CD14-positive monocyte (primary cell): Measurements from ENCODE around the gene NUP62CL. TPM values are rescaled to one million over a fixed set of nuclear protein-coding genes. Genes with fewer than 3 reads are reported as not detected.

ENCODE experiments used
- DNase-seq, 3 donors: peaks; one replicate each; pipeline ENCODE4 v3.0.0-alpha.2; 2011 to 2022
- H2AFZ ChIP-seq: 2 replicates; pipeline ENCODE4 v1.6.0; 2012; ENCODE audit warnings: mild to moderate bottlenecking, low read depth, low read length, inconsistent platforms; ENCODE audit not compliant: insufficient read depth, poor library complexity, severe bottlenecking
- H3K27ac ChIP-seq, 2 donors: 1 replicate in 1 of 2; 2 replicates in 1 of 2; pipeline ENCODE4 v1.5.1; 2012 to 2013; ENCODE audit warnings: low read length in 2 of 2, control low read depth in 1 of 2, inconsistent platforms in 1 of 2, low read depth in 1 of 2, mild to moderate bottlenecking in 1 of 2
- H3K27me3 ChIP-seq, 2 donors: one replicate each; pipeline versions ENCODE4 v1.6.0 to v1.6.1; 2011 to 2013; ENCODE audit warnings: low read length in 2 of 2; ENCODE audit not compliant: control insufficient read depth in 2 of 2, insufficient read depth in 2 of 2
- H3K36me3 ChIP-seq, 2 donors: replicated peaks in 1 of 2; 1 replicate in 1 of 2; 2 replicates in 1 of 2; pipeline versions ENCODE4 v1.5.1 to v1.6.1; 2012 to 2013; ENCODE audit warnings: low read length in 2 of 2, control low read depth in 1 of 2, inconsistent platforms in 1 of 2, mild to moderate bottlenecking in 1 of 2; ENCODE audit not compliant: insufficient read depth in 2 of 2, control insufficient read depth in 1 of 2
- H3K4me1 ChIP-seq, 2 donors: 1 replicate in 1 of 2; 2 replicates in 1 of 2; pipeline versions ENCODE4 v1.5.1 to v1.6.1; 2012 to 2013; ENCODE audit warnings: low read length in 2 of 2, control low read depth in 1 of 2, inconsistent platforms in 1 of 2, mild to moderate bottlenecking in 1 of 2, moderate library complexity in 1 of 2; ENCODE audit not compliant: insufficient read depth in 2 of 2, control insufficient read depth in 1 of 2
- H3K4me2 ChIP-seq: replicated peaks from 2 replicates; pipeline ENCODE3; 2012; ENCODE audit warnings: low read length, moderate library complexity, mild to moderate bottlenecking; ENCODE audit not compliant: poor library complexity, severe bottlenecking; ENCODE audit errors: extremely low read depth
- H3K4me3 ChIP-seq, 3 experiments: fragments of 200-600 bp in 1 of 3; sonication (generic) in 1 of 3; replicated peaks in 1 of 3; 1 replicate in 2 of 3; 2 replicates in 1 of 3; pipeline ENCODE4 v1.5.1; 2011 to 2013; ENCODE audit warnings: low read length in 3 of 3, mild to moderate bottlenecking in 3 of 3, control low read depth in 2 of 3, low read depth in 2 of 3, inconsistent platforms in 1 of 3, moderate library complexity in 1 of 3
- H3K79me2 ChIP-seq: 2 replicates; pipeline ENCODE4 v1.6.0; 2012; ENCODE audit warnings: mild to moderate bottlenecking, control low read depth, inconsistent platforms, low read length, moderate library complexity; ENCODE audit not compliant: insufficient read depth
- H3K9ac ChIP-seq: 2 replicates; pipeline ENCODE4 v1.6.0; 2017; ENCODE audit warnings: low read length, mild to moderate bottlenecking; ENCODE audit not compliant: insufficient read depth, poor library complexity, severe bottlenecking
- H3K9me3 ChIP-seq, 2 donors: replicated peaks in 1 of 2; 1 replicate in 1 of 2; 2 replicates in 1 of 2; pipeline versions ENCODE4 v1.5.1 to v1.6.1; 2012 to 2013; ENCODE audit warnings: low read length in 2 of 2, control low read depth in 1 of 2; ENCODE audit not compliant: control insufficient read depth in 1 of 2, insufficient read depth in 1 of 2
- H4K20me1 ChIP-seq: 2 replicates; pipeline ENCODE4 v1.6.0; 2012; ENCODE audit warnings: mild to moderate bottlenecking, low read length, control low read depth, moderate library complexity; ENCODE audit not compliant: insufficient read depth
- H3K27ac Mint-ChIP-seq, 7 donors: one replicate each; pipeline ENCODE4 v1.8.0; 2020; ENCODE audit warnings: mild to moderate bottlenecking in 7 of 7, mixed read lengths in 7 of 7, moderate library complexity in 6 of 7, inconsistent platforms in 2 of 7
- H3K27me3 Mint-ChIP-seq, 3 donors: one replicate each; pipeline ENCODE4 v1.8.0; 2021 to 2022; ENCODE audit warnings: low read depth in 3 of 3, mild to moderate bottlenecking in 3 of 3, mixed read lengths in 3 of 3, moderate library complexity in 3 of 3, inconsistent platforms in 1 of 3
- H3K36me3 Mint-ChIP-seq, 2 donors: one replicate each; pipeline ENCODE4 v1.8.0; 2020; ENCODE audit warnings: mixed read lengths in 2 of 2, inconsistent platforms in 1 of 2, mild to moderate bottlenecking in 1 of 2
- H3K4me1 Mint-ChIP-seq: one replicate; pipeline ENCODE4 v1.8.0; 2020; ENCODE audit warnings: mild to moderate bottlenecking, mixed read lengths
- H3K4me3 Mint-ChIP-seq, 2 donors: one replicate each; pipeline ENCODE4 v1.8.0; 2020; ENCODE audit warnings: mild to moderate bottlenecking in 2 of 2, mixed read lengths in 2 of 2, moderate library complexity in 1 of 2
- H3K9me3 Mint-ChIP-seq, 7 donors: one replicate each; pipeline ENCODE4 v1.8.0; 2020 to 2022; ENCODE audit warnings: mixed read lengths in 7 of 7, mild to moderate bottlenecking in 6 of 7, moderate library complexity in 6 of 7, inconsistent platforms in 2 of 7
- CTCF ChIP-seq: fragments of 200-600 bp; IDR thresholded peaks from one replicate; pipeline ENCODE4 v1.8.0; 2022; ENCODE audit warnings: antibody characterized with exemption, mild to moderate bottlenecking
- WGBS: methylation state at CpG from one replicate; pipeline ENCODE4 v1.1.5; 2013; ENCODE audit warnings: missing lambda C conversion rate; ENCODE audit not compliant: insufficient coverage; 5-methylcytosine and 5-hydroxymethylcytosine counted together
- intact Hi-C, 2 donors: fragments of 100-400 bp; cut with micrococcal nuclease; formaldehyde crosslinking; loops; one replicate each; pipeline versions ENCODE4 v1.15.0 to v1.15.1; 2023
- polyA plus RNA-seq, 3 donors: library from polyadenylated mRNA; depleted of rRNA in 1 of 3; unstranded in 2 of 3; stranded (reverse) in 1 of 3; fragments of 300-500 nt in 2 of 3; fragments of >200 nt in 1 of 3; fragmentation: Illumina TruSeq in 2 of 3; gene quantifications; 1 replicate in 2 of 3; 2 replicates in 1 of 3; pipeline ENCODE4 v1.2.3, GENCODE V29; 2012 to 2021

The NUP62CL gene
- polyA plus RNA-seq, 3 donors = 0.09 TPM; not detected in 2

- H3K9me3 Mint-ChIP-seq = peaks cover 0 to 5% (median 0%) of the 10 kb centered on the region in 7 donors
- WGBS = no CpG with 5 or more reads among the region's 5 CpGs
- no peaks in the 10 kb centered on the region for H3K36me3 ChIP-seq
- no peaks in the 10 kb centered on the region for H3K9me3 ChIP-seq
- no peaks in the 10 kb centered on the region for H4K20me1 ChIP-seq
- no peaks in the 10 kb centered on the region for H3K79me2 ChIP-seq
- no peak overlapping the region for H3K9ac ChIP-seq
- H3K4me1 ChIP-seq = peaks cover 10 to 16% of the 10 kb centered on the region in 2 donors
- H3K36me3 Mint-ChIP-seq = no peaks in the 10 kb centered on the region
- peak overlapping the region; percentile 23 for H3K4me2 ChIP-seq
- H3K27me3 ChIP-seq = no peaks in the 10 kb centered on the region
- peaks cover 0 to 10% (median 0%) of the 10 kb centered on the region in 3 donors for H3K27me3 Mint-ChIP-seq
- peak overlapping the region in 1 of 2 donors; percentile 63 for H3K27ac ChIP-seq
- peaks cover 13% of the 10 kb centered on the region for H3K4me1 Mint-ChIP-seq
- H2AFZ ChIP-seq = no peak overlapping the region
- H3K4me3 ChIP-seq = no peak overlapping the region
- peak overlapping the region in 1 of 2 donors; percentile 67 for H3K4me3 Mint-ChIP-seq
- intact Hi-C loops = no loop called here
- DNase-seq = peak; percentile 38 to 58 (median 53)
- TF ChIP-seq CTCF = no peak
- H3K27ac Mint-ChIP-seq = peak overlapping the region; percentile 11 to 76 (median 61)
These were observed 70.9 kb downstream of the NUP62CL start for GRCh38 chrX:107135049-107135964.

- TF ChIP-seq CTCF = no peak
- Histone ChIP-seq H3K4me1 (no peaks in the 10 kb centered on the region), H3K9ac (no peak overlapping the region), H3K4me3 (no peak overlapping the region), H3K79me2 (no peaks in the 10 kb centered on the region), H3K4me2 (no peak overlapping the region), H4K20me1 (no peaks in the 10 kb centered on the region), H3K27ac (no peak overlapping the region), H2AFZ (no peak overlapping the region), H3K9me3 (no peaks in the 10 kb centered on the region), H3K27me3 (no peaks in the 10 kb centered on the region), H3K36me3 (no peaks in the 10 kb centered on the region)
- H3K27ac Mint-ChIP-seq = no peak overlapping the region
- no peaks in the 10 kb centered on the region for H3K9me3 Mint-ChIP-seq
- H3K4me1 Mint-ChIP-seq = peaks cover 3% of the 10 kb centered on the region
- intact Hi-C loops = no loop called here
- no peak for DNase-seq
- H3K27me3 Mint-ChIP-seq = peaks cover 0 to 4% (median 1%) of the 10 kb centered on the region in 3 donors
- H3K36me3 Mint-ChIP-seq = no peaks in the 10 kb centered on the region
- H3K4me3 Mint-ChIP-seq = no peak overlapping the region
These were observed 82.5 kb downstream of the NUP62CL start for GRCh38 chrX:107123750-107124149.
